ENCODE results near the gene KCNG1.

KCNG1 gene

DNA sequence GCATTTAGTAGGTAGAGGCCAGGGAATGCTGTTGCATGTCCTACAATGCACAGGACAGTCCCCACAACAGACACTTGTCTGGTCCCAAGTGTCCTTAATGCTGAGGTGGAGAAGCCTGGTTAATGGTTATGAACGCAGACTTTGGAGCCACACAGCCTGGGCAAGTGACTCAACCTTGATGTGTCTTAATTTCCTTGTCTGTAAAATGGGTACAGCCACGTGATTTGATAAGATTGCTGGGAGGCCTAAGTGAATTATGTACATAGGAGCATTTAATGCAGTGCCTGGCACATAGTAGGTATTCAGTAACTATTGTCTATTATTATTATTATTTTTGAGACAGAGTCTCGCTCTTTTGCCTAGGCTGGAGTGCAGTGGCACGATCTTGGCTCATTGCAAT lies 11.4 kb downstream of the KCNG1 start:
- TF ChIP-seq POLR2A (IDR thresholded peaks at IDR 0.05; ENCODE audit: extremely low read depth, insufficient read length) (no peak), MAX (IDR thresholded peaks at IDR 0.05; ENCODE audit: low read depth, low read length) (no peak), CTCF (IDR thresholded peaks at IDR 0.05; ENCODE audit: low read depth, low read length) (no peak), MYC (IDR thresholded peaks at IDR 0.05; ENCODE audit: low read depth, low read length) (no peak)
- no peak for DNase-seq (ENCODE audit: low read depth)
- no peak overlapping the region for H3K4me3 ChIP-seq (ENCODE audit: low read depth, low read length)

GRCh38 chr20:51010932-51011331 lies 12.0 kb downstream of the KCNG1 start:
- no peak overlapping the region for H3K4me3 ChIP-seq (ENCODE audit: low read depth, low read length)
- no peak for DNase-seq (ENCODE audit: low read depth)
- TF ChIP-seq POLR2A (IDR thresholded peaks at IDR 0.05; ENCODE audit: extremely low read depth, insufficient read length) = no peak
- no peak for TF ChIP-seq MYC (IDR thresholded peaks at IDR 0.05; ENCODE audit: low read depth, low read length)
- no peak for TF ChIP-seq MAX (IDR thresholded peaks at IDR 0.05; ENCODE audit: low read depth, low read length)
- no peak for TF ChIP-seq CTCF (IDR thresholded peaks at IDR 0.05; ENCODE audit: low read depth, low read length)

DNA sequence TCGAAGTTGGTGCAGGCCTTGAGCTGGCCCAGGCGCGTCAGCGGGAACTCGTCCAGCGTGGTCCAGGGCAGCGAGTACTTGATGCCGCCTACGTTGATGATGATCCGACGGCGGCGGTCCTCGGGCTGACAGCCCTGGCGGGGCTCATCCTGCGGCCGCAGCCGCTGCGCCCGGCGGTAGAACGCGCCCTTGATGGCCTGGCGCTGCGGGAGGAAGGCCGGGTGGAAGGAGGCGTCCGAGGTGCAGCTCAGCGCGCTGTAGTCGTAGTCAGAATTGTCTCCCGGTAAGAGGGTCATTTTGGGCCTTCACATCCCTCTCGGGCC lies 12.9 kb downstream of the KCNG1 start:
- H3K4me3 ChIP-seq (ENCODE audit: low read depth, low read length) = no peak overlapping the region
- no peak for TF ChIP-seq POLR2A (IDR thresholded peaks at IDR 0.05; ENCODE audit: extremely low read depth, insufficient read length)
- DNase-seq (ENCODE audit: low read depth) = no peak

GRCh38 chr20:51009303-51010042 lies 13.4 kb downstream of the KCNG1 start:
- TF ChIP-seq MYC (IDR thresholded peaks at IDR 0.05; ENCODE audit: low read depth, low read length) (no peak), CTCF (IDR thresholded peaks at IDR 0.05; ENCODE audit: low read depth, low read length) (no peak), POLR2A (IDR thresholded peaks at IDR 0.05; ENCODE audit: extremely low read depth, insufficient read length) (no peak), MAX (IDR thresholded peaks at IDR 0.05; ENCODE audit: low read depth, low read length) (no peak)

GRCh38 chr20:51008718-51009117 lies 14.2 kb downstream of the KCNG1 start:
- H3K4me3 ChIP-seq (ENCODE audit: low read depth, low read length) = no peak overlapping the region
- DNase-seq (ENCODE audit: low read depth) = no peak
- TF ChIP-seq MYC (IDR thresholded peaks at IDR 0.05; ENCODE audit: low read depth, low read length) (no peak), MAX (IDR thresholded peaks at IDR 0.05; ENCODE audit: low read depth, low read length) (no peak), CTCF (IDR thresholded peaks at IDR 0.05; ENCODE audit: low read depth, low read length) (no peak), POLR2A (IDR thresholded peaks at IDR 0.05; ENCODE audit: extremely low read depth, insufficient read length) (no peak)

More at GRCh38 chr20:51009303-51010042, 13.4 kb downstream of the KCNG1 start:
- H3K4me3 ChIP-seq (ENCODE audit: low read depth, low read length) = no peak overlapping the region
- DNase-seq (ENCODE audit: low read depth) = no peak

- no peak overlapping the region for H3K4me3 ChIP-seq (ENCODE audit: low read depth, low read length)
- TF ChIP-seq MAX (IDR thresholded peaks at IDR 0.05; ENCODE audit: low read depth, low read length) (no peak), POLR2A (IDR thresholded peaks at IDR 0.05; ENCODE audit: extremely low read depth, insufficient read length) (no peak), MYC (IDR thresholded peaks at IDR 0.05; ENCODE audit: low read depth, low read length) (no peak), CTCF (IDR thresholded peaks at IDR 0.05; ENCODE audit: low read depth, low read length) (no peak)
- DNase-seq (ENCODE audit: low read depth) = no peak
Measured at GRCh38 chr20:51005214-51005613, 17.7 kb downstream of the KCNG1 start.

Data from NB4 (cell line).